Femur (tissue), 1 donor: ENCODE measurements around the gene RPL4.
"Not testable (repeated sequence)": the region's sequence is repeated elsewhere in the genome, so short reads cannot be mapped to it uniquely, and the experiment has no call there.

Source experiments
- DNase-seq: peaks from one replicate; pipeline ENCODE4 v3.0.0-alpha.2; 2017

Gene RPL4

GRCh38 chr15:66489179-66489791 is 15.4 kb downstream of the RPL4 start:
- DNase-seq, result no peak

- no peak for DNase-seq
Measured at GRCh38 chr15:66488525-66488924, 16.1 kb downstream of the RPL4 start.

GRCh38 chr15:66486887-66487286 is 17.8 kb downstream of the RPL4 start:
- no peak for DNase-seq

- peak; percentile 31 for DNase-seq
Measured at GRCh38 chr15:66484539-66485112, 20.0 kb downstream of the RPL4 start.

GRCh38 chr15:66483131-66483566 is 21.5 kb downstream of the RPL4 start:
- DNase-seq, result no peak

GRCh38 chr15:66482539-66482938 is 22.1 kb downstream of the RPL4 start:
- DNase-seq, result no peak

GRCh38 chr15:66481107-66481856 is 23.4 kb downstream of the RPL4 start:
- DNase-seq, result no peak

GRCh38 chr15:66480267-66480666 is 24.4 kb downstream of the RPL4 start:
- no peak for DNase-seq

- DNase-seq, result no peak
Measured at GRCh38 chr15:66477011-66477410, 27.6 kb downstream of the RPL4 start.

- DNase-seq, result no peak
Measured at GRCh38 chr15:66476535-66476934, 28.1 kb downstream of the RPL4 start.

- DNase-seq, result no peak
Measured at GRCh38 chr15:66474963-66475362, 29.7 kb downstream of the RPL4 start.

- DNase-seq, result no peak
Measured at GRCh38 chr15:66474135-66474534, 30.5 kb downstream of the RPL4 start.

GRCh38 chr15:66472176-66472999 is 32.3 kb downstream of the RPL4 start:
- DNase-seq, result no peak

- DNase-seq, result not testable (repeated sequence)
Measured at GRCh38 chr15:66470825-66471224, 33.8 kb downstream of the RPL4 start.

GRCh38 chr15:66467162-66468040 is 37.3 kb downstream of the RPL4 start:
- not testable (repeated sequence) for DNase-seq

GRCh38 chr15:66465294-66465693 is 39.4 kb downstream of the RPL4 start:
- DNase-seq, result not testable (repeated sequence)

GRCh38 chr15:66462627-66463026 is 42.0 kb downstream of the RPL4 start:
- no peak for DNase-seq

- no peak for DNase-seq
Measured at GRCh38 chr15:66461917-66462316, 42.7 kb downstream of the RPL4 start.

GRCh38 chr15:66461294-66461693 is 43.4 kb downstream of the RPL4 start:
- not testable (repeated sequence) for DNase-seq

- DNase-seq, result no peak
Measured at GRCh38 chr15:66459818-66460615, 44.6 kb downstream of the RPL4 start.

GRCh38 chr15:66456211-66456610 is 48.4 kb downstream of the RPL4 start:
- DNase-seq, result no peak
